ENCODE data around the gene MTMR2. TPM values are rescaled to one million over a fixed set of nuclear protein-coding genes. Genes with fewer than 3 reads are reported as not detected.
A peak's percentile ranks its signal among the peaks of the same experiment; 100 is the strongest.

MTMR2 gene
- polyA plus RNA-seq, 1 of the 3 experiments (the other 2 are of a cell fraction) = 8.6 TPM

- no peak overlapping the region for H3K4me3 ChIP-seq (ENCODE audit: low read depth in 2 of 2, low read length in 1 of 2)
- H3K79me2 ChIP-seq (ENCODE audit: insufficient read depth) = peaks cover 94% of the 10 kb centered on the region
- H3K9me3 ChIP-seq = no peaks in the 10 kb centered on the region
- peaks cover 10 to 15% of the 10 kb centered on the region in 2 experiments; a peak in 3 of 4 replicates for H3K4me1 ChIP-seq (ENCODE audit: control insufficient read depth in 1 of 2, insufficient read depth in 2 of 2, low read depth in 1 of 2, low read length in 1 of 2)
- no peaks in the 10 kb centered on the region for H3K27me3 ChIP-seq (ENCODE audit: insufficient read depth)
- DNase-seq = peak; percentile 24
- POLR2A ChIA-PET = no interaction called here
- H3K36me3 ChIP-seq (replicated peaks in 1 of 2; ENCODE audit: control insufficient read depth in 1 of 2, insufficient read depth in 2 of 2, low read length in 1 of 2) = peaks cover 4 to 18% of the 10 kb centered on the region in 2 experiments
- peak overlapping the region in 1 of 2 experiments; percentile 39; a peak in 2 of 4 replicates for H3K27ac ChIP-seq (ENCODE audit: low read depth in 2 of 2, low read length in 1 of 2)
- H3F3A ChIP-seq (replicated peaks; ENCODE audit: insufficient read depth) = peaks cover 15% of the 10 kb centered on the region
- H3K4me2 ChIP-seq = no peak overlapping the region
- no peaks in the 10 kb centered on the region for H3K9me2 ChIP-seq
- no peak overlapping the region for H3K9ac ChIP-seq
- CTCF ChIA-PET = interaction anchor here (1.0 to 1.1 kb wide), 2 partner anchors 128 to 426 kb away, joined by 3 read pairs; partner anchors contain the start of gene FAM76B
- peak; percentile 81 for TF ChIP-seq RFX5 (IDR thresholded peaks at IDR 0.05; ENCODE audit: low read length)
- TF ChIP-seq RXRA (IDR thresholded peaks at IDR 0.05; ENCODE audit: borderline replicate concordance, low read depth) = no peak
- peak; percentile 60; the same call in 1 of the 2 replicates for TF ChIP-seq NFIC (IDR thresholded peaks at IDR 0.05; ENCODE audit: borderline replicate concordance)
- H4K20me1 ChIP-seq (ENCODE audit: insufficient read depth) = no peaks in the 10 kb centered on the region
- WGBS (ENCODE audit: low lambda C conversion rate) = 80% methylated on average over 8 of the region's 8 CpGs
- no peak overlapping the region for H2AFZ ChIP-seq (ENCODE audit: low read depth)
Observed at GRCh38 chr11:95917193-95918036, 6.5 kb downstream of the MTMR2 start.

- DNase-seq = no peak
- no peak overlapping the region for H3K4me3 ChIP-seq (ENCODE audit: low read depth in 2 of 2, low read length in 1 of 2)
- no peaks in the 10 kb centered on the region for H3K27me3 ChIP-seq (ENCODE audit: insufficient read depth)
- peaks cover 4 to 17% of the 10 kb centered on the region in 2 experiments for H3K36me3 ChIP-seq (replicated peaks in 1 of 2; ENCODE audit: control insufficient read depth in 1 of 2, insufficient read depth in 2 of 2, low read length in 1 of 2)
- no peak overlapping the region for H3K9ac ChIP-seq
- POLR2A ChIA-PET = no interaction called here
- peaks cover 16% of the 10 kb centered on the region for H3F3A ChIP-seq (replicated peaks; ENCODE audit: insufficient read depth)
- CTCF ChIA-PET = interaction anchor here (0.5 to 1.4 kb wide), 3 partner anchors 31 to 427 kb away, joined by 3 read pairs; partner anchors contain the start of gene FAM76B
- 98% methylated on average over 2 of the region's 2 CpGs for WGBS (ENCODE audit: low lambda C conversion rate)
- no peaks in the 10 kb centered on the region for H4K20me1 ChIP-seq (ENCODE audit: insufficient read depth)
- H3K9me2 ChIP-seq = no peaks in the 10 kb centered on the region
- no peak overlapping the region for H3K4me2 ChIP-seq
- H2AFZ ChIP-seq (ENCODE audit: low read depth) = no peak overlapping the region
- H3K4me1 ChIP-seq (ENCODE audit: control insufficient read depth in 1 of 2, insufficient read depth in 2 of 2, low read depth in 1 of 2, low read length in 1 of 2) = peaks cover 5 to 15% of the 10 kb centered on the region in 2 experiments; a peak in 3 of 4 replicates
- H3K9me3 ChIP-seq = no peaks in the 10 kb centered on the region
- no peak overlapping the region for H3K27ac ChIP-seq (ENCODE audit: low read depth in 2 of 2, low read length in 1 of 2)
- H3K79me2 ChIP-seq (ENCODE audit: insufficient read depth) = peaks cover 92% of the 10 kb centered on the region
- TF ChIP-seq, protein P1, sequence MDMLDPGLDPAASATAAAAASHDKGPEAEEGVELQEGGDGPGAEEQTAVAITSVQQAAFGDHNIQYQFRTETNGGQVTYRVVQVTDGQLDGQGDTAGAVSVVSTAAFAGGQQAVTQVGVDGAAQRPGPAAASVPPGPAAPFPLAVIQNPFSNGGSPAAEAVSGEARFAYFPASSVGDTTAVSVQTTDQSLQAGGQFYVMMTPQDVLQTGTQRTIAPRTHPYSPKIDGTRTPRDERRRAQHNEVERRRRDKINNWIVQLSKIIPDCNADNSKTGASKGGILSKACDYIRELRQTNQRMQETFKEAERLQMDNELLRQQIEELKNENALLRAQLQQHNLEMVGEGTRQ (IDR thresholded peaks at IDR 0.05; ENCODE audit: borderline replicate concordance, low read depth, low read length) = no peak
- TF ChIP-seq SIN3A (IDR thresholded peaks at IDR 0.05; ENCODE audit: borderline replicate concordance, low read depth, low read length) (no peak), EZH2phosphoT487 (IDR thresholded peaks at IDR 0.05; ENCODE audit: borderline replicate concordance, low read depth) (no peak), NFIC (IDR thresholded peaks at IDR 0.05; ENCODE audit: borderline replicate concordance) (no peak), JUND (IDR thresholded peaks at IDR 0.05) (no peak), MXI1 (IDR thresholded peaks at IDR 0.05; ENCODE audit: low read depth, low read length) (no peak), CTCF (IDR thresholded peaks at IDR 0.05) (no peak), SMC3 (IDR thresholded peaks at IDR 0.05; ENCODE audit: low read depth, low read length) (no peak), RXRA (IDR thresholded peaks at IDR 0.05; ENCODE audit: borderline replicate concordance, low read depth) (no peak), TEAD4 (IDR thresholded peaks at IDR 0.05; ENCODE audit: borderline replicate concordance, insufficient read depth) (no peak), MEF2A (IDR thresholded peaks at IDR 0.05; ENCODE audit: borderline replicate concordance, low read depth) (no peak), NRF1 (IDR thresholded peaks at IDR 0.05; ENCODE audit: low read depth, low read length) (no peak), YY1 (IDR thresholded peaks at IDR 0.05; ENCODE audit: low read depth) (no peak)
- TF ChIP-seq, protein P2, sequence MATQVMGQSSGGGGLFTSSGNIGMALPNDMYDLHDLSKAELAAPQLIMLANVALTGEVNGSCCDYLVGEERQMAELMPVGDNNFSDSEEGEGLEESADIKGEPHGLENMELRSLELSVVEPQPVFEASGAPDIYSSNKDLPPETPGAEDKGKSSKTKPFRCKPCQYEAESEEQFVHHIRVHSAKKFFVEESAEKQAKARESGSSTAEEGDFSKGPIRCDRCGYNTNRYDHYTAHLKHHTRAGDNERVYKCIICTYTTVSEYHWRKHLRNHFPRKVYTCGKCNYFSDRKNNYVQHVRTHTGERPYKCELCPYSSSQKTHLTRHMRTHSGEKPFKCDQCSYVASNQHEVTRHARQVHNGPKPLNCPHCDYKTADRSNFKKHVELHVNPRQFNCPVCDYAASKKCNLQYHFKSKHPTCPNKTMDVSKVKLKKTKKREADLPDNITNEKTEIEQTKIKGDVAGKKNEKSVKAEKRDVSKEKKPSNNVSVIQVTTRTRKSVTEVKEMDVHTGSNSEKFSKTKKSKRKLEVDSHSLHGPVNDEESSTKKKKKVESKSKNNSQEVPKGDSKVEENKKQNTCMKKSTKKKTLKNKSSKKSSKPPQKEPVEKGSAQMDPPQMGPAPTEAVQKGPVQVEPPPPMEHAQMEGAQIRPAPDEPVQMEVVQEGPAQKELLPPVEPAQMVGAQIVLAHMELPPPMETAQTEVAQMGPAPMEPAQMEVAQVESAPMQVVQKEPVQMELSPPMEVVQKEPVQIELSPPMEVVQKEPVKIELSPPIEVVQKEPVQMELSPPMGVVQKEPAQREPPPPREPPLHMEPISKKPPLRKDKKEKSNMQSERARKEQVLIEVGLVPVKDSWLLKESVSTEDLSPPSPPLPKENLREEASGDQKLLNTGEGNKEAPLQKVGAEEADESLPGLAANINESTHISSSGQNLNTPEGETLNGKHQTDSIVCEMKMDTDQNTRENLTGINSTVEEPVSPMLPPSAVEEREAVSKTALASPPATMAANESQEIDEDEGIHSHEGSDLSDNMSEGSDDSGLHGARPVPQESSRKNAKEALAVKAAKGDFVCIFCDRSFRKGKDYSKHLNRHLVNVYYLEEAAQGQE (IDR thresholded peaks at IDR 0.05; ENCODE audit: low read depth, low read length) = no peak
- TF ChIP-seq, protein P3, sequence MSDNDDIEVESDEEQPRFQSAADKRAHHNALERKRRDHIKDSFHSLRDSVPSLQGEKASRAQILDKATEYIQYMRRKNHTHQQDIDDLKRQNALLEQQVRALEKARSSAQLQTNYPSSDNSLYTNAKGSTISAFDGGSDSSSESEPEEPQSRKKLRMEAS (IDR thresholded peaks at IDR 0.05; ENCODE audit: low read depth) = no peak
Observed at GRCh38 chr11:95916049-95916448, 7.9 kb downstream of the MTMR2 start.
